ENCODE measurements around the gene ZKSCAN1.

DNA sequence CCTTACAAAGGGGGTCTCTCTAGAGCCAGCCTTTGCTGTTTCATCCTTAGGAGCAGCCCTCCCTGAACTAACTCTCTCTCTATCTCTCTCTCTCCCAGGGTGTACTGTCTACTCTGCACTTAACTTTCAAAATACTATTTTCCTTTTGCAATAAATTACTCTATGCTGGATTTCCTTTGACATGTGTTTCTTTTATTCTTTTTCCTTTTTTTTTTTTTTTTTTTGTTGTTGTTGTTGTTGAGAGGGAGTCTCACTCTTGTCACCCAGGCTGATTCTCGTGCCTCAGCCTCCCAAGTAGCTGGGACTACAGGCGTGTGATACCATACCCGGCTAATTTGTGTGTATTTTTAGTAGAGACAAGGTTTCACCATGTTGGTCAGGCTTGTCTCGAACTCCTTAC lies 67.6 kb downstream of the ZKSCAN1 start:
- TF ChIP-seq, protein P1, sequence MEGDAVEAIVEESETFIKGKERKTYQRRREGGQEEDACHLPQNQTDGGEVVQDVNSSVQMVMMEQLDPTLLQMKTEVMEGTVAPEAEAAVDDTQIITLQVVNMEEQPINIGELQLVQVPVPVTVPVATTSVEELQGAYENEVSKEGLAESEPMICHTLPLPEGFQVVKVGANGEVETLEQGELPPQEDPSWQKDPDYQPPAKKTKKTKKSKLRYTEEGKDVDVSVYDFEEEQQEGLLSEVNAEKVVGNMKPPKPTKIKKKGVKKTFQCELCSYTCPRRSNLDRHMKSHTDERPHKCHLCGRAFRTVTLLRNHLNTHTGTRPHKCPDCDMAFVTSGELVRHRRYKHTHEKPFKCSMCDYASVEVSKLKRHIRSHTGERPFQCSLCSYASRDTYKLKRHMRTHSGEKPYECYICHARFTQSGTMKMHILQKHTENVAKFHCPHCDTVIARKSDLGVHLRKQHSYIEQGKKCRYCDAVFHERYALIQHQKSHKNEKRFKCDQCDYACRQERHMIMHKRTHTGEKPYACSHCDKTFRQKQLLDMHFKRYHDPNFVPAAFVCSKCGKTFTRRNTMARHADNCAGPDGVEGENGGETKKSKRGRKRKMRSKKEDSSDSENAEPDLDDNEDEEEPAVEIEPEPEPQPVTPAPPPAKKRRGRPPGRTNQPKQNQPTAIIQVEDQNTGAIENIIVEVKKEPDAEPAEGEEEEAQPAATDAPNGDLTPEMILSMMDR (conservative IDR thresholded peaks at IDR 0.05; ENCODE audit: low read depth, low read length) = no peak
- TF ChIP-seq EZH2 (IDR thresholded peaks at IDR 0.05; ENCODE audit: borderline replicate concordance, low read depth, low read length, poor library complexity, severe bottlenecking) = no peak

Data from A673 (cell line).